IMR-90 (cell line): ENCODE results near the gene PIKFYVE. TPM values are rescaled to one million over a fixed set of nuclear protein-coding genes. Genes with fewer than 3 reads are reported as not detected.

Source experiments
- ATAC-seq: fragments of 200-7000 bp; cut with Tn5 transposase; 2 replicates; pipeline ENCODE4 v1.9.1; 2020; ENCODE audit warnings: low read depth, mild to moderate bottlenecking, moderate library complexity
- BruUV-seq: library from RNA; stranded (reverse); fragments of 400-500 nt; replicated peaks from 2 replicates; lab custom pipeline; 2021; lab: Mats Ljungman, UMichigan
- CTCF ChIA-PET: fragments of 300-600 bp; formaldehyde crosslinking; extraction: SDS; loops from one replicate; lab custom pipeline; 2021; ENCODE audit warnings: antibody characterized with exemption; lab: Yijun Ruan, JAX
- POLR2A ChIA-PET: fragments of 300-600 bp; sonication (Branson Sonifier 250); formaldehyde crosslinking; loops from one replicate; lab custom pipeline; 2022; ENCODE audit warnings: antibody characterized with exemption; ENCODE audit not compliant: unreplicated experiment; lab: Charles Lee
- DNase-seq: peaks from one replicate; pipeline ENCODE4 v3.0.0; 2013
- H2AFZ ChIP-seq: replicated peaks from 2 replicates; pipeline ENCODE3; 2013; ENCODE audit warnings: low read length, mild to moderate bottlenecking; ENCODE audit not compliant: poor library complexity
- H2AK5ac ChIP-seq: 2 replicates; pipeline ENCODE4 v1.6.1; 2013; ENCODE audit warnings: low read depth, low read length, inconsistent platforms
- H2AK9ac ChIP-seq: replicated peaks from 2 replicates; pipeline ENCODE3; 2013; ENCODE audit warnings: mild to moderate bottlenecking, low read depth, low read length, moderate library complexity; ENCODE audit not compliant: poor library complexity
- H2BK120ac ChIP-seq: 2 replicates; pipeline ENCODE4 v1.6.1; 2013; ENCODE audit warnings: low read depth, low read length, inconsistent platforms
- H2BK15ac ChIP-seq: 3 replicates; pipeline ENCODE4 v1.6.1; 2013; ENCODE audit warnings: low read depth, low read length, inconsistent platforms
- H2BK20ac ChIP-seq: 2 replicates; pipeline ENCODE4 v1.6.1; 2013; ENCODE audit warnings: low read depth, mild to moderate bottlenecking, inconsistent platforms, low read length, moderate library complexity
- H2BK5ac ChIP-seq: 2 replicates; pipeline ENCODE4 v1.6.1; 2013; ENCODE audit warnings: mild to moderate bottlenecking, low read depth, low read length, inconsistent platforms; ENCODE audit not compliant: poor library complexity, severe bottlenecking
- H3K14ac ChIP-seq: replicated peaks from 2 replicates; pipeline ENCODE4 v1.6.1; 2013; ENCODE audit warnings: low read depth, low read length, inconsistent platforms
- H3K18ac ChIP-seq: 2 replicates; pipeline ENCODE4 v1.6.1; 2013; ENCODE audit warnings: low read depth, low read length, control low read depth
- H3K23ac ChIP-seq: 2 replicates; pipeline ENCODE4 v1.6.1; 2013; ENCODE audit warnings: low read depth, low read length, inconsistent platforms
- H3K27ac ChIP-seq: 2 replicates; pipeline ENCODE4 v1.5.1; 2013; ENCODE audit warnings: mild to moderate bottlenecking, control low read depth, low read length; ENCODE audit not compliant: insufficient read depth
- H3K27me3 ChIP-seq: 2 replicates; pipeline ENCODE4 v1.6.1; 2013; ENCODE audit warnings: low read length; ENCODE audit not compliant: control insufficient read depth, insufficient read depth
- H3K36me3 ChIP-seq: 2 replicates; pipeline ENCODE4 v1.6.1; 2013; ENCODE audit warnings: low read length, mixed read lengths; ENCODE audit not compliant: control insufficient read depth, insufficient read depth
- H3K4ac ChIP-seq: 2 replicates; pipeline ENCODE4 v1.6.1; 2013; ENCODE audit warnings: low read depth, low read length, inconsistent platforms
- H3K4me1 ChIP-seq: 2 replicates; pipeline ENCODE4 v1.6.1; 2013; ENCODE audit warnings: low read length, mixed read lengths; ENCODE audit not compliant: control insufficient read depth, insufficient read depth
- H3K4me2 ChIP-seq: 2 replicates; pipeline ENCODE4 v1.6.1; 2013; ENCODE audit warnings: low read depth, mild to moderate bottlenecking, control low read depth, low read length, moderate library complexity
- H3K4me3 ChIP-seq: 2 replicates; pipeline ENCODE4 v1.5.1; 2013; ENCODE audit warnings: low read depth, mild to moderate bottlenecking, control low read depth, low read length, moderate library complexity; ENCODE audit not compliant: insufficient read depth
- H3K56ac ChIP-seq: 2 replicates; pipeline ENCODE4 v1.6.1; 2013; ENCODE audit warnings: low read length, inconsistent platforms; ENCODE audit not compliant: insufficient read depth; ENCODE audit errors: extremely low read depth
- H3K79me1 ChIP-seq, 2 experiments: 2 replicates each; pipeline ENCODE4 v1.6.1; 2013; ENCODE audit warnings: low read length in 2 of 2, inconsistent platforms in 1 of 2, low read depth in 1 of 2
- H3K9ac ChIP-seq: 2 replicates; pipeline ENCODE4 v1.6.1; 2013; ENCODE audit warnings: low read depth, low read length, control low read depth
- H3K9me1 ChIP-seq: 2 replicates; pipeline ENCODE4 v1.6.1; 2013; ENCODE audit warnings: low read length, inconsistent platforms; ENCODE audit not compliant: insufficient read depth
- H3K9me3 ChIP-seq: 2 replicates; pipeline ENCODE4 v1.6.1; 2013; ENCODE audit warnings: low read length; ENCODE audit not compliant: control insufficient read depth, insufficient read depth
- H4K20me1 ChIP-seq: 2 replicates; pipeline ENCODE4 v1.6.1; 2013; ENCODE audit warnings: low read length, inconsistent platforms; ENCODE audit not compliant: insufficient read depth
- H4K5ac ChIP-seq: 2 replicates; pipeline ENCODE4 v1.6.1; 2013; ENCODE audit warnings: mild to moderate bottlenecking, low read depth, low read length, control low read depth
- H4K8ac ChIP-seq, 2 experiments: 2 replicates each; pipeline ENCODE4 v1.6.1; 2013; ENCODE audit warnings: low read depth in 2 of 2, low read length in 2 of 2, control low read depth in 1 of 2, inconsistent platforms in 1 of 2
- H4K91ac ChIP-seq: 2 replicates; pipeline ENCODE4 v1.6.1; 2013; ENCODE audit warnings: low read depth, low read length, inconsistent platforms; ENCODE audit not compliant: insufficient read depth
- MAFK ChIP-seq: IDR thresholded peaks from 2 replicates; pipeline ENCODE4 v1.6.1; 2012; ENCODE audit warnings: low read depth, low read length, improper control_type of control experiment
- MAZ ChIP-seq: IDR thresholded peaks from 2 replicates; pipeline ENCODE4 v1.6.1; 2012; ENCODE audit warnings: low read depth, mild to moderate bottlenecking, low read length, improper control_type of control experiment, moderate library complexity, borderline replicate concordance
- WGBS, 2 experiments: methylation state at CpG; one replicate each; pipeline versions ENCODE4 v1.1.5 to v1.1.7; 2013; ENCODE audit warnings: missing lambda C conversion rate in 2 of 2; ENCODE audit not compliant: insufficient read length in 1 of 2; ENCODE audit errors: extremely low coverage in 2 of 2; 5-methylcytosine and 5-hydroxymethylcytosine counted together
- dilution Hi-C: fragments of 300-500 bp; cut with HindIII; formaldehyde crosslinking; loops from one replicate; pipeline ENCODE4 v1.14.3; 2018; ENCODE audit warnings: low sequenced_read_pairs; ENCODE audit not compliant: unreplicated experiment
- in situ Hi-C: fragments of 300-500 bp; cut with MboI; formaldehyde crosslinking; loops from 3 replicates; pipeline ENCODE4 v1.14.3; 2019; ENCODE audit warnings: low sequenced_read_pairs, inconsistent platforms, mixed read lengths
- intact Hi-C: fragments of 100-400 bp; cut with micrococcal nuclease; formaldehyde crosslinking; loops from 2 replicates; pipeline ENCODE4 v1.10.0; 2022
- polyA plus RNA-seq, 3 experiments: library from polyadenylated mRNA; depleted of rRNA; stranded (reverse); fragments of >200 nt; gene quantifications; 2 replicates each; pipeline ENCODE4 v1.2.3, GENCODE V29; 2012; ENCODE audit warnings: low replicate concordance in 1 of 3
- total RNA-seq: library from RNA; depleted of rRNA; stranded (reverse); fragments of >200 nt; gene quantifications from 2 replicates; pipeline ENCODE4 v1.2.3, GENCODE V29; 2012
- TF ChIP-seq, protein P1 (sequence below): fragments of 150-350 bp; IDR thresholded peaks from 2 replicates; pipeline ENCODE4 v1.6.1; 2017; ENCODE audit warnings: mild to moderate bottlenecking, antibody characterized with exemption, low read length, low read depth

Gene PIKFYVE
- total and polyA plus RNA-seq, 2 of the 4 experiments (the other 2 are of a cell fraction): 9.3 to 34.6 TPM

DNA sequence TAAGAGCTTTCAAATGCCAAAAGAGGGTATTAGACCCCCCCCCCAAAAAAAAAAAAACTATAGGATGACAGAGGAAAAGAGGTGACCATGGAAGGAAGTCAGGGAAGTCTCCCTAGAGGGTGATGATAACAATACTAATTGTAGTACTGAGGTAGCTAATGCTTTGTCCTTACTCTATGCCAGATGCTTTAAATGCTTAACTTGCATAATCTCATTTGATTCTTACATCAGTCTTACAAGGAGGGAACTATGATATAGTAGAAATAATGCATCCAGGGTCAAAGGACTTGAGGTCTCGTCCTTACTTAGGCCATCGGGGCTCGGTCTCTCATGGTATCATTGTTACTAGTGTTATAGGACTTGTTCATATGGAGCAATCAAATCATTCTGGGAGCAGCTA is 20.3 kb upstream of the PIKFYVE start:
- Histone ChIP-seq H3K18ac (no peak overlapping the region), H3K36me3 (peaks cover 13% of the 10 kb centered on the region; the same call in 1 of the 2 replicates), H2BK5ac (no peak overlapping the region), H3K4ac (no peak overlapping the region), H4K91ac (no peak overlapping the region), H4K8ac (no peak overlapping the region), H2BK120ac (no peak overlapping the region), H3K9me3 (no peaks in the 10 kb centered on the region), H3K27me3 (no peaks in the 10 kb centered on the region), H3K14ac (no peak overlapping the region), H3K4me2 (no peak overlapping the region), H3K56ac (no peak overlapping the region), H2BK20ac (no peak overlapping the region), H2AFZ (no peak overlapping the region), H2AK9ac (no peak overlapping the region), H3K79me1 (no peaks in the 10 kb centered on the region), H3K4me1 (peaks cover 3% of the 10 kb centered on the region; the same call in 1 of the 2 replicates), H4K5ac (no peak overlapping the region), H3K9ac (no peak overlapping the region), H4K20me1 (no peaks in the 10 kb centered on the region), H3K9me1 (no peaks in the 10 kb centered on the region), H3K27ac (no peak overlapping the region), H3K4me3 (no peak overlapping the region), H3K23ac (no peak overlapping the region), H2AK5ac (no peak overlapping the region), H2BK15ac (no peak overlapping the region)
- ChIA-PET POLR2A (no interaction called here), CTCF (interaction anchor here (1.0 kb wide), 1 partner anchor 9 kb away, joined by 3 read pairs; the partner anchor contains the start of gene IDH1)
- ATAC-seq (no peak), DNase-seq (no peak)
- no CpG with 5 or more reads among the region's 3 CpGs for WGBS, 2 experiments
- in situ Hi-C loops (no loop called here), intact Hi-C loops (no loop called here), dilution Hi-C loops (no loop called here)
- TF ChIP-seq MAZ (no peak), MAFK (peak; percentile 32; the same call in 1 of the 2 replicates)
- TF ChIP-seq, protein P1, sequence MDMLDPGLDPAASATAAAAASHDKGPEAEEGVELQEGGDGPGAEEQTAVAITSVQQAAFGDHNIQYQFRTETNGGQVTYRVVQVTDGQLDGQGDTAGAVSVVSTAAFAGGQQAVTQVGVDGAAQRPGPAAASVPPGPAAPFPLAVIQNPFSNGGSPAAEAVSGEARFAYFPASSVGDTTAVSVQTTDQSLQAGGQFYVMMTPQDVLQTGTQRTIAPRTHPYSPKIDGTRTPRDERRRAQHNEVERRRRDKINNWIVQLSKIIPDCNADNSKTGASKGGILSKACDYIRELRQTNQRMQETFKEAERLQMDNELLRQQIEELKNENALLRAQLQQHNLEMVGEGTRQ: no peak
- no TSS peak for BruUV-seq
